Stimulated activated naive CD8-positive, alpha-beta T cell treated with anti-CD3 and anti-CD28 coated beads, Interleukin-15, Interleukin-2, amounts not matched to agents 100 ng/mL and 50 ng/mL, for 24 hours (primary cell): ENCODE measurements around the gene OSBP2.

Experiments used
- H3K27ac Mint-ChIP-seq: one replicate; pipeline ENCODE4 v1.8.0; 2021; ENCODE audit warnings: mild to moderate bottlenecking, mixed read lengths
- H3K27me3 Mint-ChIP-seq: one replicate; pipeline ENCODE4 v1.8.0; 2021; ENCODE audit warnings: mixed read lengths
- H3K36me3 Mint-ChIP-seq: one replicate; pipeline ENCODE4 v1.8.0; 2021; ENCODE audit warnings: low read depth, mixed read lengths
- H3K4me1 Mint-ChIP-seq: one replicate; pipeline ENCODE4 v1.8.0; 2021; ENCODE audit warnings: low read depth, mixed read lengths
- H3K4me3 Mint-ChIP-seq: one replicate; pipeline ENCODE4 v1.8.0; 2021; ENCODE audit warnings: mild to moderate bottlenecking, mixed read lengths
- H3K9me3 Mint-ChIP-seq: one replicate; pipeline ENCODE4 v1.8.0; 2021; ENCODE audit warnings: mixed read lengths

The OSBP2 gene

GRCh38 chr22:30943368-30943767 lies 248.7 kb downstream of the OSBP2 start:
- no peaks in the 10 kb centered on the region for H3K27me3 Mint-ChIP-seq
- no peak overlapping the region for H3K27ac Mint-ChIP-seq
- no peaks in the 10 kb centered on the region for H3K9me3 Mint-ChIP-seq
- no peak overlapping the region for H3K4me3 Mint-ChIP-seq
- peaks cover 70% of the 10 kb centered on the region for H3K36me3 Mint-ChIP-seq
- H3K4me1 Mint-ChIP-seq = peaks cover 68% of the 10 kb centered on the region

GRCh38 chr22:30944986-30945385 lies 250.3 kb downstream of the OSBP2 start:
- Mint-ChIP-seq H3K4me1 (peaks cover 62% of the 10 kb centered on the region), H3K27ac (no peak overlapping the region), H3K9me3 (no peaks in the 10 kb centered on the region), H3K36me3 (peaks cover 57% of the 10 kb centered on the region), H3K4me3 (no peak overlapping the region), H3K27me3 (no peaks in the 10 kb centered on the region)

- Mint-ChIP-seq H3K4me3 (no peak overlapping the region), H3K36me3 (peaks cover 57% of the 10 kb centered on the region), H3K27me3 (no peaks in the 10 kb centered on the region), H3K27ac (peak overlapping the region; percentile 34), H3K4me1 (peaks cover 55% of the 10 kb centered on the region), H3K9me3 (no peaks in the 10 kb centered on the region)
These were observed 251.0 kb downstream of the OSBP2 start for GRCh38 chr22:30945653-30946052.

- no peak overlapping the region for H3K4me3 Mint-ChIP-seq
- H3K27ac Mint-ChIP-seq = peak overlapping the region; percentile 6
- H3K9me3 Mint-ChIP-seq = no peaks in the 10 kb centered on the region
- H3K36me3 Mint-ChIP-seq = peaks cover 58% of the 10 kb centered on the region
- H3K27me3 Mint-ChIP-seq = no peaks in the 10 kb centered on the region
- H3K4me1 Mint-ChIP-seq = peaks cover 51% of the 10 kb centered on the region
These were observed 251.7 kb downstream of the OSBP2 start for GRCh38 chr22:30946354-30946753.

GRCh38 chr22:30947173-30947815 lies 252.6 kb downstream of the OSBP2 start:
- Mint-ChIP-seq H3K27ac (no peak overlapping the region), H3K9me3 (no peaks in the 10 kb centered on the region), H3K4me3 (no peak overlapping the region), H3K4me1 (peaks cover 50% of the 10 kb centered on the region), H3K36me3 (peaks cover 61% of the 10 kb centered on the region), H3K27me3 (no peaks in the 10 kb centered on the region)

- Mint-ChIP-seq H3K27ac (no peak overlapping the region), H3K9me3 (no peaks in the 10 kb centered on the region), H3K36me3 (peaks cover 67% of the 10 kb centered on the region), H3K27me3 (no peaks in the 10 kb centered on the region), H3K4me1 (peaks cover 51% of the 10 kb centered on the region), H3K4me3 (no peak overlapping the region)
These were observed 253.3 kb downstream of the OSBP2 start for GRCh38 chr22:30947816-30948454.

GRCh38 chr22:30948930-30949342 lies 254.3 kb downstream of the OSBP2 start:
- H3K4me3 Mint-ChIP-seq = no peak overlapping the region
- no peaks in the 10 kb centered on the region for H3K9me3 Mint-ChIP-seq
- H3K27me3 Mint-ChIP-seq = no peaks in the 10 kb centered on the region
- H3K4me1 Mint-ChIP-seq = peaks cover 41% of the 10 kb centered on the region
- H3K36me3 Mint-ChIP-seq = peaks cover 68% of the 10 kb centered on the region
- no peak overlapping the region for H3K27ac Mint-ChIP-seq

GRCh38 chr22:30949934-30950660 lies 255.4 kb downstream of the OSBP2 start:
- peaks cover 36% of the 10 kb centered on the region for H3K4me1 Mint-ChIP-seq
- H3K36me3 Mint-ChIP-seq = peaks cover 64% of the 10 kb centered on the region
- H3K27ac Mint-ChIP-seq = no peak overlapping the region

GRCh38 chr22:30953206-30953605 lies 258.5 kb downstream of the OSBP2 start:
- H3K36me3 Mint-ChIP-seq = peaks cover 71% of the 10 kb centered on the region
- no peak overlapping the region for H3K4me3 Mint-ChIP-seq
- no peak overlapping the region for H3K27ac Mint-ChIP-seq

More at GRCh38 chr22:30949934-30950660, 255.4 kb downstream of the OSBP2 start:
- no peak overlapping the region for H3K4me3 Mint-ChIP-seq
- H3K27me3 Mint-ChIP-seq = no peaks in the 10 kb centered on the region
- H3K9me3 Mint-ChIP-seq = no peaks in the 10 kb centered on the region

GRCh38 chr22:30955153-30955552 lies 260.5 kb downstream of the OSBP2 start:
- H3K27ac Mint-ChIP-seq = no peak overlapping the region
- H3K9me3 Mint-ChIP-seq = no peaks in the 10 kb centered on the region
- H3K27me3 Mint-ChIP-seq = no peaks in the 10 kb centered on the region
- peaks cover 44% of the 10 kb centered on the region for H3K4me1 Mint-ChIP-seq
- no peak overlapping the region for H3K4me3 Mint-ChIP-seq
- peaks cover 69% of the 10 kb centered on the region for H3K36me3 Mint-ChIP-seq

More at GRCh38 chr22:30953206-30953605, 258.5 kb downstream of the OSBP2 start:
- Mint-ChIP-seq H3K27me3 (no peaks in the 10 kb centered on the region), H3K4me1 (peaks cover 48% of the 10 kb centered on the region), H3K9me3 (no peaks in the 10 kb centered on the region)
